GM23248 (cell line): Measurements from ENCODE around the gene ZNF80.

ENCODE experiments used
- EZH2 ChIP-seq: fragments of 200-600 bp; sonication (generic); IDR thresholded peaks from 2 replicates; pipeline ENCODE4 v1.6.1; 2018; ENCODE audit warnings: antibody characterized with exemption, mild to moderate bottlenecking; ENCODE audit not compliant: insufficient read depth, poor library complexity, severe bottlenecking
- EZH2phosphoT487 ChIP-seq: fragments of 200-600 bp; sonication (generic); IDR thresholded peaks from 2 replicates; pipeline ENCODE4 v1.6.1; 2018; ENCODE audit warnings: antibody characterized with exemption, moderate library complexity, mild to moderate bottlenecking, low read depth; ENCODE audit not compliant: insufficient read depth

DNA sequence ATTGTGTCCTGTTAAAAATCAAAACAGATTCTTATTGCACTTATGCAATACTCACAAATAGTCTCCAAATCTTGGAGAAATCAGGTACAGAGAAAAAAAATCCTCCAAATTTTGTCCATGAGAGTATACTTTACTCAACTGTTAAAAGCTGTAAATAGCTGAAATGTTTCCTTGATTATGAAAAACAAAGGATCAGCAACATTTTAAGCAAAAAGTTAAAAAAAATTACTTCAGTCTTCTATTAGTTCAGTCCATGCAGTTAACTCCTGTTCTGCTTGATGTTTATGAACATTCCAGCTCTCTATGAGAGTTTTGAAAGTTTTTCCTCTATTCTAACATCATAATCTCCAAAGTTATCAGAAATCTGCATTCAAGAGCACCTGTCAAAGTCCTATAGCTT lies 22.8 kb upstream of the ZNF80 start:
- TF ChIP-seq EZH2, result no peak
- TF ChIP-seq EZH2phosphoT487, result no peak
